Parathyroid adenoma (tissue), 2 donors: ENCODE measurements around the gene NAGPA.

Experiments
- H2AFZ ChIP-seq: fragments of 300-600 bp; sonication (generic); one replicate; pipeline ENCODE4 v1.7.0; 2017; ENCODE audit warnings: antibody characterized with exemption, mild to moderate bottlenecking
- H3K27ac ChIP-seq: fragments of 300-600 bp; sonication (generic); one replicate; pipeline ENCODE4 v1.7.0; 2017
- H3K27me3 ChIP-seq: fragments of 300-600 bp; sonication (generic); one replicate; pipeline ENCODE4 v1.7.0; 2017; ENCODE audit warnings: low read length; ENCODE audit not compliant: control insufficient read depth, insufficient read depth
- H3K36me3 ChIP-seq: fragments of 300-600 bp; sonication (generic); one replicate; pipeline ENCODE4 v1.7.0; 2017; ENCODE audit warnings: low read length; ENCODE audit not compliant: control insufficient read depth, insufficient read depth
- H3K4me1 ChIP-seq: fragments of 300-600 bp; sonication (generic); one replicate; pipeline ENCODE4 v1.7.0; 2017; ENCODE audit warnings: control low read depth
- H3K4me2 ChIP-seq: fragments of 300-600 bp; sonication (generic); one replicate; pipeline ENCODE4 v1.7.0; 2017; ENCODE audit warnings: low read length
- H3K4me3 ChIP-seq: fragments of 300-600 bp; sonication (generic); one replicate; pipeline ENCODE4 v1.7.0; 2017; ENCODE audit warnings: low read depth, low read length
- H3K79me2 ChIP-seq: fragments of 300-600 bp; sonication (generic); one replicate; pipeline ENCODE4 v1.7.0; 2017; ENCODE audit warnings: control low read depth
- H3K9ac ChIP-seq: fragments of 300-600 bp; sonication (generic); one replicate; pipeline ENCODE4 v1.7.0; 2017; ENCODE audit warnings: mild to moderate bottlenecking
- H3K9me3 ChIP-seq: fragments of 300-600 bp; sonication (generic); one replicate; pipeline ENCODE4 v1.7.0; 2017; ENCODE audit warnings: low read length; ENCODE audit not compliant: control insufficient read depth
- CTCF ChIP-seq: fragments of 300-600 bp; sonication (generic); IDR thresholded peaks from one replicate; pipeline ENCODE4 v1.7.0; 2017; ENCODE audit warnings: antibody characterized with exemption, mild to moderate bottlenecking
- donor health status: primary hyperparathyroidism.

The NAGPA gene

GRCh38 chr16:5024632-5025031 is 9.1 kb downstream of the NAGPA start:
- H3K27me3 ChIP-seq, result no peaks in the 10 kb centered on the region
- peak; percentile 30 for TF ChIP-seq CTCF
- H3K9me3 ChIP-seq, result no peaks in the 10 kb centered on the region
- no peak overlapping the region for H3K4me2 ChIP-seq
- no peaks in the 10 kb centered on the region for H3K36me3 ChIP-seq
- no peaks in the 10 kb centered on the region for H3K4me1 ChIP-seq
- no peak overlapping the region for H3K4me3 ChIP-seq
- H3K27ac ChIP-seq, result no peak overlapping the region
- no peaks in the 10 kb centered on the region for H3K79me2 ChIP-seq
- H2AFZ ChIP-seq, result no peak overlapping the region
- no peak overlapping the region for H3K9ac ChIP-seq

DNA sequence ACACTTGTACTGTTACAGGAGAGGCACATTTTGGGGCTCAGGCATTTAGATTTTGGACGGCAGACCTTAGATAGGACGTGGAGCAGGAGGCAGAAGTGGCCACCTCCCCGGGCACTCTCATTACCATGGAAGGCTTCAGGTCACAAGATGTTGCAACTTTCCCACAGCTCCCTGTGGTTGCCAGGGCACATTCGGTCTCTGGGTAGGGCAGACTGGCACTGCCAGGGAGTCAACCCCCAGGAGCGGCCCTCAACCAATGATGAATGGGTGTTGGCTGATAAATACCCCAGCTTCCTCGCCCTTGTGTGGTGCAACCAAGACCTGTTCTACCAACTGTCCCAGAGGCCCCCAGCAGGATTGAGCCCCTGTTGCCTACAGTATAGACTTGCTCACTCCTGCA is 11.2 kb downstream of the NAGPA start:
- H3K9ac ChIP-seq, result no peak overlapping the region
- H3K79me2 ChIP-seq, result no peaks in the 10 kb centered on the region
- no peak overlapping the region for H3K4me3 ChIP-seq
- H3K9me3 ChIP-seq, result no peaks in the 10 kb centered on the region
- no peak overlapping the region for H3K4me2 ChIP-seq
- no peaks in the 10 kb centered on the region for H3K4me1 ChIP-seq
- H3K27ac ChIP-seq, result no peak overlapping the region
- H3K36me3 ChIP-seq, result no peaks in the 10 kb centered on the region
- H3K27me3 ChIP-seq, result no peaks in the 10 kb centered on the region
- no peak overlapping the region for H2AFZ ChIP-seq
- TF ChIP-seq CTCF, result no peak

DNA sequence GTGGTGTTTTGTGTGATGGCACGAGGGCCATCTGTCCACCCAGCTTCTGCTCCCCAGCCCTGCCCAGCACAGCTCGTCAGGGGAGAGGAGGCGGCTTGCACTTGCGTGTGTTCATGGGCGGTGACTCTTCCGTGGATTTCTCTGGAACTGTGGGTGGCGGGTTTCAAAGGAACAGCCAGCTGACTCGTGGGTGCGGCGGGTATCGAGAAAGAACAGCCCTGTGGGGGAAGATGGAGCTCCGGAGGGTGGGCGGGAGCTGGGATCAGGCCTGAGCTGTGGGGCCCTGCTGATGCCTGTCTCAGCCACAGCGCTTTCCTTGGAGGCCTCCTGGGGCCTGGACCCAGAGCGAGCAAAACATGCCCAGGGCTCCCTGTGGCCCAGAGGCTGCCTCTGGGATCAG is 13.2 kb downstream of the NAGPA start:
- Histone ChIP-seq H3K4me3 (no peak overlapping the region), H3K27ac (no peak overlapping the region), H2AFZ (no peak overlapping the region), H3K4me1 (no peaks in the 10 kb centered on the region), H3K9ac (no peak overlapping the region), H3K9me3 (no peaks in the 10 kb centered on the region), H3K79me2 (no peaks in the 10 kb centered on the region), H3K4me2 (no peak overlapping the region), H3K27me3 (no peaks in the 10 kb centered on the region), H3K36me3 (no peaks in the 10 kb centered on the region)
- TF ChIP-seq CTCF, result no peak

- Histone ChIP-seq H3K36me3 (no peaks in the 10 kb centered on the region), H3K27me3 (no peaks in the 10 kb centered on the region), H3K9me3 (no peaks in the 10 kb centered on the region), H3K4me2 (no peak overlapping the region), H2AFZ (no peak overlapping the region), H3K4me3 (no peak overlapping the region), H3K4me1 (no peaks in the 10 kb centered on the region), H3K9ac (no peak overlapping the region), H3K79me2 (no peaks in the 10 kb centered on the region), H3K27ac (no peak overlapping the region)
- TF ChIP-seq CTCF, result no peak
These were observed 14.0 kb downstream of the NAGPA start for GRCh38 chr16:5019775-5020174.

DNA sequence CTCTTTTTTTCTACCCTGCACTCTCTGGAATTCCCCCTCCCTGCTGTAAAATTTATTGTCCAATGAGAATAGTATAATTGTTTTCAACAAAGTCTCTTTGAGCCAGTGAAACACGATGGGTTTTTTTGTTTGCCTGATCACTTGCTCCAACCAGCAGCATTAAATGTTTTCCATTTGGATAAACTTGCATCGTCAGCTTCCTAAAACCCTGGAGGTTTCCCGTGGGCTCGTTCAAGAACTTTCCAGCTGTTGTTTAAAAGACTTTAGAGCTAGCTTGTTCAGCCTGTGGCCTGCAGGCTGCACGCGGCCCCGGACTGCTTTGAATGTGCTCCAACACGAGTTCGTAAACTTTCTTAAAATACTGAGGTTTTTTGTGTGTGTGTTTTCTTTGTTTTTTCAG is 14.9 kb downstream of the NAGPA start:
- Histone ChIP-seq H3K4me2 (no peak overlapping the region), H3K9ac (no peak overlapping the region), H3K27ac (no peak overlapping the region), H3K36me3 (no peaks in the 10 kb centered on the region), H3K9me3 (no peaks in the 10 kb centered on the region), H3K4me3 (no peak overlapping the region), H3K79me2 (no peaks in the 10 kb centered on the region), H2AFZ (no peak overlapping the region), H3K4me1 (no peaks in the 10 kb centered on the region), H3K27me3 (no peaks in the 10 kb centered on the region)
- TF ChIP-seq CTCF, result no peak
